ENCODE results near the gene SMYD3. TPM values are rescaled to one million over a fixed set of nuclear protein-coding genes. Genes with fewer than 3 reads are reported as not detected.

SMYD3 gene
- total and polyA plus RNA-seq, 2 of the 13 experiments (the other 11 are each of a cell fraction or from before 2014, with no cell fraction given), result 27.7 to 35.8 TPM

DNA sequence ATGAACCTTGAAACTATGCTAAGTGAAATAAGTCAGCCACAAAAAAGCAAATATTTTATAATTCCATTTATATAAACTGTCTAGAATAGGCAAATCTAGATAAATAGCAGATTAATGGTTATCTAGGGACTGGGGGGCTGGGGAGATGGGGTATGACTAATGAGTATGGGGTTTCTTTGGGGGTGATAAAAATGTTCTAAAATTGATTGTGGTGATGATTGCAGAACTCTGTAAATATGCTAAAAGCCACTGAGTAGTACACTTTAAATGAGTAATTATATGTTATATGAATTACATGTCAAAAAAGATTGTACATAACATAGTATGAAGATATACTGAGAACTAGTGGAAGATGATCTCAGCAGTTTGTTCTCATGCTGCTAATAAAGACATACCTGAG, 677.3 kb downstream of the SMYD3 start:
- H3K27ac ChIP-seq (ENCODE audit: extremely low read length, insufficient read depth, low read length), result no peak overlapping the region
- no peak for ATAC-seq
- no peaks in the 10 kb centered on the region for H4K20me1 ChIP-seq (ENCODE audit: insufficient read depth, low read length)
- H3K9me3 ChIP-seq (ENCODE audit: low read length), result no peaks in the 10 kb centered on the region
- no peaks in the 10 kb centered on the region for H3K4me1 ChIP-seq (ENCODE audit: insufficient read depth, low read length)
- TF ChIP-seq ZMYM4 (CRISPR knock-in tag; IDR thresholded peaks at IDR 0.05) (no peak), ZNF207 (IDR thresholded peaks at IDR 0.05; ENCODE audit: borderline replicate concordance) (no peak), AHR (CRISPR knock-in tag; IDR thresholded peaks at IDR 0.05) (no peak), ELF4 (CRISPR knock-in tag; IDR thresholded peaks at IDR 0.05; ENCODE audit: borderline replicate concordance) (no peak), ZNF670 (CRISPR knock-in tag; IDR thresholded peaks at IDR 0.05; ENCODE audit: borderline replicate concordance) (no peak), ZNF20 (CRISPR knock-in tag; IDR thresholded peaks at IDR 0.05) (no peak), ZNF33B (CRISPR knock-in tag; IDR thresholded peaks at IDR 0.05) (no peak), CBX5 (CRISPR knock-in tag; IDR thresholded peaks at IDR 0.05; ENCODE audit: borderline replicate concordance) (no peak), CBX1 (IDR thresholded peaks at IDR 0.05; ENCODE audit: low read depth) (no peak), RARG (CRISPR knock-in tag; IDR thresholded peaks at IDR 0.05; ENCODE audit: low read depth) (no peak), CBFB (CRISPR knock-in tag; IDR thresholded peaks at IDR 0.05) (no peak), HES4 (CRISPR knock-in tag; IDR thresholded peaks at IDR 0.05; ENCODE audit: borderline replicate concordance) (no peak), EED (CRISPR knock-in tag; IDR thresholded peaks at IDR 0.05) (no peak), POLR2G (IDR thresholded peaks at IDR 0.05; ENCODE audit: low read depth, low read length) (no peak), CHCHD3 (CRISPR knock-in tag; IDR thresholded peaks at IDR 0.05) (no peak), IKZF1 (IDR thresholded peaks at IDR 0.05) (no peak), NFE2L2 (IDR thresholded peaks at IDR 0.05; ENCODE audit: low read length) (no peak)
- TF ChIP-seq, protein P1, sequence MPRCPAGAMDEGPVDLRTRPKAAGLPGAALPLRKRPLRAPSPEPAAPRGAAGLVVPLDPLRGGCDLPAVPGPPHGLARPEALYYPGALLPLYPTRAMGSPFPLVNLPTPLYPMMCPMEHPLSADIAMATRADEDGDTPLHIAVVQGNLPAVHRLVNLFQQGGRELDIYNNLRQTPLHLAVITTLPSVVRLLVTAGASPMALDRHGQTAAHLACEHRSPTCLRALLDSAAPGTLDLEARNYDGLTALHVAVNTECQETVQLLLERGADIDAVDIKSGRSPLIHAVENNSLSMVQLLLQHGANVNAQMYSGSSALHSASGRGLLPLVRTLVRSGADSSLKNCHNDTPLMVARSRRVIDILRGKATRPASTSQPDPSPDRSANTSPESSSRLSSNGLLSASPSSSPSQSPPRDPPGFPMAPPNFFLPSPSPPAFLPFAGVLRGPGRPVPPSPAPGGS (CRISPR knock-in tag; IDR thresholded peaks at IDR 0.05), result no peak
- TF ChIP-seq, protein P2, sequence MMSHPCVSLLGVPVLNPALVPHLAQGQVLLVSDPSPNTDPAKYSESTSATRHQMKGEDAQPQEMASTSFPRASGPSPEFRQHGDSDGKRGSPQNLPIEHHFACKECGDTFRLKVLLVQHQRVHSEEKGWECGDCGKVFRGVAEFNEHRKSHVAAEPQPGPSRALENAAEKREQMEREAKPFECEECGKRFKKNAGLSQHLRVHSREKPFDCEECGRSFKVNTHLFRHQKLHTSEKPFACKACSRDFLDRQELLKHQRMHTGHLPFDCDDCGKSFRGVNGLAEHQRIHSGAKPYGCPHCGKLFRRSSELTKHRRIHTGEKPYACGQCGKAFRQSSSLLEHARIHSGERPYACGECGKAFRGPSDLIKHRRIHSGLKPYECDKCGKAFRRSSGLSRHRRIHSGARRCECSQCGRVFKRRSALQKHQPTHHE (CRISPR knock-in tag; IDR thresholded peaks at IDR 0.05; ENCODE audit: borderline replicate concordance), result no peak
- TF ChIP-seq, protein P3, sequence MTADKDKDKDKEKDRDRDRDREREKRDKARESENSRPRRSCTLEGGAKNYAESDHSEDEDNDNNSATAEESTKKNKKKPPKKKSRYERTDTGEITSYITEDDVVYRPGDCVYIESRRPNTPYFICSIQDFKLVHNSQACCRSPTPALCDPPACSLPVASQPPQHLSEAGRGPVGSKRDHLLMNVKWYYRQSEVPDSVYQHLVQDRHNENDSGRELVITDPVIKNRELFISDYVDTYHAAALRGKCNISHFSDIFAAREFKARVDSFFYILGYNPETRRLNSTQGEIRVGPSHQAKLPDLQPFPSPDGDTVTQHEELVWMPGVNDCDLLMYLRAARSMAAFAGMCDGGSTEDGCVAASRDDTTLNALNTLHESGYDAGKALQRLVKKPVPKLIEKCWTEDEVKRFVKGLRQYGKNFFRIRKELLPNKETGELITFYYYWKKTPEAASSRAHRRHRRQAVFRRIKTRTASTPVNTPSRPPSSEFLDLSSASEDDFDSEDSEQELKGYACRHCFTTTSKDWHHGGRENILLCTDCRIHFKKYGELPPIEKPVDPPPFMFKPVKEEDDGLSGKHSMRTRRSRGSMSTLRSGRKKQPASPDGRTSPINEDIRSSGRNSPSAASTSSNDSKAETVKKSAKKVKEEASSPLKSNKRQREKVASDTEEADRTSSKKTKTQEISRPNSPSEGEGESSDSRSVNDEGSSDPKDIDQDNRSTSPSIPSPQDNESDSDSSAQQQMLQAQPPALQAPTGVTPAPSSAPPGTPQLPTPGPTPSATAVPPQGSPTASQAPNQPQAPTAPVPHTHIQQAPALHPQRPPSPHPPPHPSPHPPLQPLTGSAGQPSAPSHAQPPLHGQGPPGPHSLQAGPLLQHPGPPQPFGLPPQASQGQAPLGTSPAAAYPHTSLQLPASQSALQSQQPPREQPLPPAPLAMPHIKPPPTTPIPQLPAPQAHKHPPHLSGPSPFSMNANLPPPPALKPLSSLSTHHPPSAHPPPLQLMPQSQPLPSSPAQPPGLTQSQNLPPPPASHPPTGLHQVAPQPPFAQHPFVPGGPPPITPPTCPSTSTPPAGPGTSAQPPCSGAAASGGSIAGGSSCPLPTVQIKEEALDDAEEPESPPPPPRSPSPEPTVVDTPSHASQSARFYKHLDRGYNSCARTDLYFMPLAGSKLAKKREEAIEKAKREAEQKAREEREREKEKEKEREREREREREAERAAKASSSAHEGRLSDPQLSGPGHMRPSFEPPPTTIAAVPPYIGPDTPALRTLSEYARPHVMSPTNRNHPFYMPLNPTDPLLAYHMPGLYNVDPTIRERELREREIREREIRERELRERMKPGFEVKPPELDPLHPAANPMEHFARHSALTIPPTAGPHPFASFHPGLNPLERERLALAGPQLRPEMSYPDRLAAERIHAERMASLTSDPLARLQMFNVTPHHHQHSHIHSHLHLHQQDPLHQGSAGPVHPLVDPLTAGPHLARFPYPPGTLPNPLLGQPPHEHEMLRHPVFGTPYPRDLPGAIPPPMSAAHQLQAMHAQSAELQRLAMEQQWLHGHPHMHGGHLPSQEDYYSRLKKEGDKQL (CRISPR knock-in tag; IDR thresholded peaks at IDR 0.05; ENCODE audit: low read depth), result no peak
- H3K9ac ChIP-seq (ENCODE audit: insufficient read depth, low read depth, low read length), result no peak overlapping the region
- no peaks in the 10 kb centered on the region for H3K27me3 ChIP-seq (ENCODE audit: control insufficient read depth in 1 of 2, insufficient read depth in 2 of 2, low read length in 2 of 2)
- H3K79me2 ChIP-seq (ENCODE audit: insufficient read depth, low read length), result no peaks in the 10 kb centered on the region
- no peak for FAIRE-seq
- in situ Hi-C loops (cut with HindIII; ENCODE audit: extremely low pct_ligation_motif_present, low pct_unique_long_range_greater_than_20kb), result no loop called here
- no peak overlapping the region for H3K4me3 ChIP-seq (replicated peaks in 1 of 3; ENCODE audit: insufficient read depth in 1 of 3, low read depth in 2 of 3, low read length in 3 of 3)
- POLR2A ChIA-PET, result no interaction called here
- no peak overlapping the region for H2AFZ ChIP-seq (ENCODE audit: low read length)
- CTCF ChIA-PET (ENCODE audit: low intra/inter-chr PET ratio, low total read pairs), result no interaction called here
- no peak for DNase-seq (ENCODE audit: low spot score)
- H3K36me3 ChIP-seq (replicated peaks in 1 of 2; ENCODE audit: control insufficient read depth in 1 of 2, insufficient read depth in 2 of 2, low read length in 2 of 2), result no peaks in the 10 kb centered on the region; a peak in 1 of 5 replicates
- intact Hi-C loops (cut with micrococcal nuclease; ENCODE audit: unreplicated experiment), result no loop called here
- no TSS peak for BruUV-seq (replicated peaks)
- no peak overlapping the region for H3K4me2 ChIP-seq (ENCODE audit: low read depth, low read length)
